AG09309 (cell line): ENCODE results near the gene VDR.

Experiments used
- DNase-seq: peaks from one replicate; pipeline ENCODE4 v3.0.0-alpha.2; 2010; ENCODE audit warnings: low read depth
- H3K4me3 ChIP-seq: 2 replicates; pipeline ENCODE4 v1.5.1; 2011; ENCODE audit warnings: mild to moderate bottlenecking, low read depth, low read length, moderate library complexity; ENCODE audit not compliant: control insufficient read depth
- CTCF ChIP-seq: IDR thresholded peaks from 2 replicates; pipeline ENCODE4 v1.5.1; 2011; ENCODE audit warnings: mild to moderate bottlenecking, low read depth, low read length, inconsistent platforms; ENCODE audit not compliant: insufficient read depth, control insufficient read depth; ENCODE audit errors: missing control alignments

Gene VDR

GRCh38 chr12:47868552-47869031 lies 36.2 kb downstream of the VDR start:
- H3K4me3 ChIP-seq = no peak overlapping the region
- TF ChIP-seq CTCF = no peak
- no peak for DNase-seq

GRCh38 chr12:47868041-47868440 lies 36.8 kb downstream of the VDR start:
- no peak for DNase-seq
- H3K4me3 ChIP-seq = no peak overlapping the region
- no peak for TF ChIP-seq CTCF

- no peak overlapping the region for H3K4me3 ChIP-seq
- DNase-seq = peak; percentile 49
- no peak for TF ChIP-seq CTCF
Measured at GRCh38 chr12:47867495-47867941, 37.3 kb downstream of the VDR start.

- DNase-seq = no peak
Measured at GRCh38 chr12:47864646-47865235, 40.1 kb downstream of the VDR start.

GRCh38 chr12:47863985-47864384 lies 40.8 kb downstream of the VDR start:
- no peak for DNase-seq
- H3K4me3 ChIP-seq = no peak overlapping the region
- no peak for TF ChIP-seq CTCF

More at GRCh38 chr12:47864646-47865235, 40.1 kb downstream of the VDR start:
- no peak overlapping the region for H3K4me3 ChIP-seq
- no peak for TF ChIP-seq CTCF

- no peak for DNase-seq
- no peak for TF ChIP-seq CTCF
- no peak overlapping the region for H3K4me3 ChIP-seq
Measured at GRCh38 chr12:47863467-47863866, 41.3 kb downstream of the VDR start.
